ENCODE measurements around the gene HMX1. TPM values are rescaled to one million over a fixed set of nuclear protein-coding genes. Genes with fewer than 3 reads are reported as not detected.

HMX1 gene
- total RNA-seq, 1 donor from 2014 or later: not detected

- peak; percentile 85 for DNase-seq (ENCODE audit: low spot score)
These were observed 38.6 kb upstream of the HMX1 start for GRCh38 chr4:8910100-8910821.

- DNase-seq (ENCODE audit: low spot score): no peak
These were observed 37.9 kb upstream of the HMX1 start for GRCh38 chr4:8909548-8909947.

- DNase-seq (ENCODE audit: low spot score): peak; percentile 84
These were observed 36.7 kb upstream of the HMX1 start for GRCh38 chr4:8908206-8908893.

- DNase-seq (ENCODE audit: low spot score): peak; percentile 84
These were observed 36.1 kb upstream of the HMX1 start for GRCh38 chr4:8907596-8908205.

- DNase-seq (ENCODE audit: low spot score): peak; percentile 84
These were observed 35.5 kb upstream of the HMX1 start for GRCh38 chr4:8906991-8907595.

- DNase-seq (ENCODE audit: low spot score): no peak
These were observed 35.0 kb upstream of the HMX1 start for GRCh38 chr4:8906668-8906970.

- peak; percentile 82 for DNase-seq (ENCODE audit: low spot score)
These were observed 34.4 kb upstream of the HMX1 start for GRCh38 chr4:8905773-8906667.

- DNase-seq (ENCODE audit: low spot score): peak; percentile 68
These were observed 33.7 kb upstream of the HMX1 start for GRCh38 chr4:8905226-8905772.

GRCh38 chr4:8904666-8905065 lies 33.0 kb upstream of the HMX1 start:
- DNase-seq (ENCODE audit: low spot score): no peak

- no peak for DNase-seq (ENCODE audit: low spot score)
These were observed 32.4 kb upstream of the HMX1 start for GRCh38 chr4:8904041-8904501.

GRCh38 chr4:8901335-8901734 lies 29.7 kb upstream of the HMX1 start:
- no peak for DNase-seq (ENCODE audit: low spot score)

- no peak for DNase-seq (ENCODE audit: low spot score)
These were observed 28.9 kb upstream of the HMX1 start for GRCh38 chr4:8900588-8900987.

- no peak for DNase-seq (ENCODE audit: low spot score)
These were observed 26.8 kb upstream of the HMX1 start for GRCh38 chr4:8898419-8898818.

- DNase-seq (ENCODE audit: low spot score): no peak
These were observed 25.9 kb upstream of the HMX1 start for GRCh38 chr4:8897251-8898167.

- no peak for DNase-seq (ENCODE audit: low spot score)
These were observed 24.9 kb upstream of the HMX1 start for GRCh38 chr4:8896506-8896905.

GRCh38 chr4:8896071-8896470 lies 24.4 kb upstream of the HMX1 start:
- no peak for DNase-seq (ENCODE audit: low spot score)

GRCh38 chr4:8895295-8895694 lies 23.7 kb upstream of the HMX1 start:
- no peak for DNase-seq (ENCODE audit: low spot score)

- no peak for DNase-seq (ENCODE audit: low spot score)
These were observed 22.8 kb upstream of the HMX1 start for GRCh38 chr4:8894424-8894816.

- DNase-seq (ENCODE audit: low spot score): no peak
These were observed 22.2 kb upstream of the HMX1 start for GRCh38 chr4:8893624-8894423.
